ENCODE measurements around the gene SLC7A7.

GRCh38 chr14:22820731-22821130, 5.5 kb upstream of the SLC7A7 start:
- no peak for TF ChIP-seq TP53 (CRISPR knock-in tag; conservative IDR thresholded peaks at IDR 0.05)
- TF ChIP-seq ZNF878 (CRISPR knock-in tag; IDR thresholded peaks at IDR 0.05), result no peak
- no peak for TF ChIP-seq GABPB1 (CRISPR knock-in tag; IDR thresholded peaks at IDR 0.05)
- no peak for TF ChIP-seq ATF3 (CRISPR knock-in tag; IDR thresholded peaks at IDR 0.05)
- TF ChIP-seq SMAD1 (CRISPR knock-in tag; IDR thresholded peaks at IDR 0.05; ENCODE audit: borderline replicate concordance, low read depth), result no peak
- TF ChIP-seq POLR2AphosphoS5 (IDR thresholded peaks at IDR 0.05; ENCODE audit: low read depth, low read length), result no peak
- no peak for TF ChIP-seq JUN (CRISPR knock-in tag; IDR thresholded peaks at IDR 0.05)

Data from HepG2 (cell line).